T-helper 17 cell (primary cell): ENCODE data around the gene CLCF1. TPM values are rescaled to one million over a fixed set of nuclear protein-coding genes. Genes with fewer than 3 reads are reported as not detected.
"Not testable (repeated sequence)": the region's sequence is repeated elsewhere in the genome, so short reads cannot be mapped to it uniquely, and the experiment has no call there.

Source experiments
- ATAC-seq: fragments of 150-1000 bp; cut with Tn5 transposase; 2 replicates; pipeline ENCODE4 v1.10.0; 2021; ENCODE audit warnings: mild to moderate bottlenecking, moderate library complexity
- DNase-seq, 3 donors: peaks; one replicate each; pipeline versions ENCODE4 v3.0.0 to v3.0.0-alpha.2; 2020 to 2021
- H3K9me3 ChIP-seq: one replicate; pipeline ENCODE4 v1.7.0; 2013; ENCODE audit warnings: low read length, mild to moderate bottlenecking; ENCODE audit not compliant: control insufficient read depth, poor library complexity, severe bottlenecking
- H3K27ac Mint-ChIP-seq: one replicate; pipeline ENCODE4 v1.8.0; 2022; ENCODE audit warnings: mild to moderate bottlenecking, moderate library complexity, mixed read lengths
- H3K27me3 Mint-ChIP-seq: one replicate; pipeline ENCODE4 v1.8.0; 2022; ENCODE audit warnings: mixed read lengths
- H3K36me3 Mint-ChIP-seq: one replicate; pipeline ENCODE4 v1.8.0; 2022; ENCODE audit warnings: low read depth, mixed read lengths
- H3K4me1 Mint-ChIP-seq: one replicate; pipeline ENCODE4 v1.8.0; 2022; ENCODE audit warnings: mild to moderate bottlenecking, mixed read lengths
- H3K4me3 Mint-ChIP-seq: one replicate; pipeline ENCODE4 v1.8.0; 2022; ENCODE audit warnings: mild to moderate bottlenecking, moderate library complexity, mixed read lengths
- total RNA-seq, 4 donors: library from RNA in 2 of 4; stranded (reverse) in 2 of 4; gene quantifications; one replicate each; pipeline ENCODE4 v1.2.3 and lab custom pipeline; 2022 to 2026

Gene CLCF1
- total RNA-seq, 2 donors from 2014 or later, result 7.3 to 7.5 TPM

GRCh38 chr11:67321313-67321871, 52.0 kb downstream of the CLCF1 start:
- no peaks in the 10 kb centered on the region for H3K27me3 Mint-ChIP-seq
- peaks cover 6% of the 10 kb centered on the region for H3K36me3 Mint-ChIP-seq
- H3K27ac Mint-ChIP-seq, result no peak overlapping the region
- no peak overlapping the region for H3K4me3 Mint-ChIP-seq
- H3K4me1 Mint-ChIP-seq, result peaks cover 17% of the 10 kb centered on the region
- DNase-seq (no peak), ATAC-seq (no peak)
- no peaks in the 10 kb centered on the region for H3K9me3 ChIP-seq

- Mint-ChIP-seq H3K36me3 (peaks cover 6% of the 10 kb centered on the region), H3K27ac (no peak overlapping the region), H3K4me1 (peaks cover 17% of the 10 kb centered on the region), H3K27me3 (no peaks in the 10 kb centered on the region), H3K4me3 (no peak overlapping the region)
- H3K9me3 ChIP-seq, result no peaks in the 10 kb centered on the region
- DNase-seq, result no peak
- ATAC-seq, result no peak
Observed at GRCh38 chr11:67320691-67321090, 52.7 kb downstream of the CLCF1 start.

DNA sequence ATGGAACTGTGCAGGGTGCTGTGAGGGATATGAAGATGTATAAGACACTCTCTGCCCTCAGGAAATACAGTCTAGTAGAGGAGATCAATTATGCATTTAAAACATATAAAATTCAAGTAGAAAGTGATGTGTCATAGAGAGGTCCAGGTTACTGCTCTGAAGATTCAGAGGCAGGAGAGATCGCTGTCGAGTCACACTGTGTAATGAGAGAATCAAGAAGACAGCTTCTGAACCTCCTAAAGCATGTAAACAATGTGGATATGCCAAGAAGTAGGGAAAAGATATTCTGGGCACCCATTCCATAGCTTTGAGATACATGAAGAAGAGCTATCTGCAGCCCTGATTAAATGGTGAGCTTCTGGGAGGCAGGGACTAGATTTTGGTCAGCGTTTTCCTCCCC, 53.4 kb downstream of the CLCF1 start:
- H3K4me3 Mint-ChIP-seq, result no peak overlapping the region
- no peak for ATAC-seq
- H3K27ac Mint-ChIP-seq, result no peak overlapping the region
- no peaks in the 10 kb centered on the region for H3K9me3 ChIP-seq
- H3K27me3 Mint-ChIP-seq, result no peaks in the 10 kb centered on the region
- H3K4me1 Mint-ChIP-seq, result peaks cover 17% of the 10 kb centered on the region
- peaks cover 6% of the 10 kb centered on the region for H3K36me3 Mint-ChIP-seq
- no peak for DNase-seq

GRCh38 chr11:67318876-67319275, 54.5 kb downstream of the CLCF1 start:
- not testable (repeated sequence) for ATAC-seq, DNase-seq, H3K36me3 Mint-ChIP-seq, H3K9me3 ChIP-seq, H3K27me3 Mint-ChIP-seq
- Mint-ChIP-seq H3K4me3 (peak overlapping the region; percentile 98), H3K4me1 (peaks cover 21% of the 10 kb centered on the region), H3K27ac (peak overlapping the region; percentile 95)

GRCh38 chr11:67317888-67318555, 55.4 kb downstream of the CLCF1 start:
- DNase-seq (peak in 1 of 3 donors; percentile 35), ATAC-seq (peak; percentile 51)
- H3K9me3 ChIP-seq, result no peaks in the 10 kb centered on the region
- peaks cover 4% of the 10 kb centered on the region for H3K36me3 Mint-ChIP-seq
- peaks cover 27% of the 10 kb centered on the region for H3K4me1 Mint-ChIP-seq
- peak overlapping the region; percentile 95 for H3K27ac Mint-ChIP-seq
- H3K4me3 Mint-ChIP-seq, result peak overlapping the region; percentile 98
- no peaks in the 10 kb centered on the region for H3K27me3 Mint-ChIP-seq

- H3K4me1 Mint-ChIP-seq, result peaks cover 33% of the 10 kb centered on the region
- DNase-seq, result peak; percentile 93 to 99 (median 95)
- H3K27ac Mint-ChIP-seq, result peak overlapping the region; percentile 95
- no peaks in the 10 kb centered on the region for H3K27me3 Mint-ChIP-seq
- ATAC-seq, result peak; percentile 87
- H3K9me3 ChIP-seq, result no peaks in the 10 kb centered on the region
- peak overlapping the region; percentile 98 for H3K4me3 Mint-ChIP-seq
- peaks cover 4% of the 10 kb centered on the region for H3K36me3 Mint-ChIP-seq
Observed at GRCh38 chr11:67317205-67317887, 56.1 kb downstream of the CLCF1 start.

DNA sequence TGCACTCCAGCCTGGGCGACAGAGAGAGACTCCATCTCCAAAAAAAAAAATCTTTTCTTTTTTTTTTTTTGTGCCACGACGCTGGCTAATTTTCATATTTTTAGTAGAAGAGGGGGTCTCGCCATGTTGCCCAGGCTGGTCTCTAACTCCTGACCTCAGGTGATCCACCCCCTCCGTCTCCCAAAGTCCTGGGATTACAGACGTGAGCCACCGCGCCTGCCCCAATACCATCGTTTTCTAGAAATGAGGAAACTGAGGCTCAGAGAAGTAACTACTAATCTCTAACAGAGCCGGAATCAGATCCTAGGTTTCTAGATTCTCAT, 56.6 kb downstream of the CLCF1 start:
- peak overlapping the region; percentile 98 for H3K4me3 Mint-ChIP-seq
- peaks cover 4% of the 10 kb centered on the region for H3K36me3 Mint-ChIP-seq
- H3K9me3 ChIP-seq, result no peaks in the 10 kb centered on the region
- no peaks in the 10 kb centered on the region for H3K27me3 Mint-ChIP-seq
- DNase-seq, result no peak
- no peak for ATAC-seq
- H3K4me1 Mint-ChIP-seq, result peaks cover 35% of the 10 kb centered on the region
- H3K27ac Mint-ChIP-seq, result peak overlapping the region; percentile 95

GRCh38 chr11:67315325-67315909, 58.0 kb downstream of the CLCF1 start:
- H3K27me3 Mint-ChIP-seq, result no peaks in the 10 kb centered on the region
- H3K4me1 Mint-ChIP-seq, result peaks cover 35% of the 10 kb centered on the region
- no peak for DNase-seq
- H3K27ac Mint-ChIP-seq, result peak overlapping the region; percentile 91
- ATAC-seq, result no peak
- peaks cover 4% of the 10 kb centered on the region for H3K36me3 Mint-ChIP-seq
- peak overlapping the region; percentile 39 for H3K4me3 Mint-ChIP-seq
- H3K9me3 ChIP-seq, result no peaks in the 10 kb centered on the region

DNA sequence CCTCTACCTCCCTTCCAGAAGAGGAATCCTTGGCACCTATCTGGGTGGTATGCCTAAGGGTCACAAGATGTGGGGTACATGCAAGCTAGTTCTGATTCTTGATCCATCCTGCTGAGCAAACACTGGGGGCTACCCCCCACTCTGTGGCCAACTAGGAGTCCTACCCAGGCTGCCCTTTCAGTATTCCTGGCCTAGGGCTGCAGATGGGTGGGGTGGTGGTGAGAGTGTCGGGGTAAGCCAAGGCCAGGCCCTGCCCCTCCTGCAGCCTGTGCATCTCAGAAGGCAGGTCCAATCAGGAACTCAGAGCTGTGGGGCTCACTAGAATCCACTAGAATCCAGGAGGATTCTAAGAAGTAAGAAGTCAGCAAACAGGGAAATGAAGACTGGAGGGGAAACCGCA, 59.2 kb downstream of the CLCF1 start:
- no peak for DNase-seq
- ATAC-seq, result no peak
- H3K9me3 ChIP-seq, result no peaks in the 10 kb centered on the region
- Mint-ChIP-seq H3K27me3 (no peaks in the 10 kb centered on the region), H3K4me3 (peak overlapping the region; percentile 9), H3K36me3 (peaks cover 4% of the 10 kb centered on the region), H3K27ac (peak overlapping the region; percentile 91), H3K4me1 (peaks cover 31% of the 10 kb centered on the region)

Other genes starting within 250 kb of the CLCF1 start
- gene GRK2, start 107.1 kb downstream of the CLCF1 start, total RNA-seq, result 100 to 1,000 TPM; 264 to 276 TPM
- 100 to 1,000 TPM; 174 to 220 TPM for gene ANKRD13D, start 84.3 kb downstream of the CLCF1 start, total RNA-seq
- 10 to 100 TPM; 12.8 to 17.8 TPM for gene SSH3, start 70.1 kb downstream of the CLCF1 start, total RNA-seq
- 10 to 100 TPM; 45.9 to 61.0 TPM for gene POLD4, start 20.1 kb downstream of the CLCF1 start, total RNA-seq
- 10 to 100 TPM; 21.5 to 40.5 TPM for gene RAD9A, start 18.4 kb upstream of the CLCF1 start, total RNA-seq
- gene PPP1CA, start 28.3 kb upstream of the CLCF1 start, total RNA-seq, result 100 to 1,000 TPM; 133 to 146 TPM
- gene TBC1D10C, start 30.5 kb upstream of the CLCF1 start, total RNA-seq, result 100 to 1,000 TPM; 251 to 262 TPM
- 1 to 10 TPM; 4.5 to 7.5 TPM for gene CARNS1, start 42.1 kb upstream of the CLCF1 start, total RNA-seq
- gene RPS6KB2, start 54.9 kb upstream of the CLCF1 start, total RNA-seq, result 10 to 100 TPM; 47.8 to 62.7 TPM
- 100 to 1,000 TPM; 170 to 184 TPM for gene PTPRCAP, start 64.1 kb upstream of the CLCF1 start, total RNA-seq
- gene CORO1B, start 69.9 kb upstream of the CLCF1 start, total RNA-seq, result 10 to 100 TPM; 46.1 to 75.4 TPM
- gene GPR152, start 79.1 kb upstream of the CLCF1 start, total RNA-seq, result not detected
- gene CABP4, start 81.8 kb upstream of the CLCF1 start, total RNA-seq, result 10 to 100 TPM in 1 of 2 donors, 1 to 10 TPM in 1; 7.5 to 12.1 TPM
- gene TMEM134, start 95.7 kb upstream of the CLCF1 start, total RNA-seq, result 10 to 100 TPM; 48.7 to 65.6 TPM
- 100 to 1,000 TPM in 1 of 2 donors, 10 to 100 TPM in 1; 98.3 to 109 TPM for gene AIP, start 109.4 kb upstream of the CLCF1 start, total RNA-seq
- gene PITPNM1, start 131.8 kb upstream of the CLCF1 start, total RNA-seq, result 100 to 1,000 TPM; 109 to 121 TPM
- gene CDK2AP2, start 134.6 kb upstream of the CLCF1 start, total RNA-seq, result 10 to 100 TPM; 33.8 to 45.6 TPM
- not detected for gene CABP2, start 149.8 kb upstream of the CLCF1 start, total RNA-seq
- 10 to 100 TPM; 67.8 to 79.7 TPM for gene GSTP1, start 210.2 kb upstream of the CLCF1 start, total RNA-seq
- 100 to 1,000 TPM; 206 to 239 TPM for gene NDUFV1, start 233.3 kb upstream of the CLCF1 start, total RNA-seq